HG03039 (cell line): ENCODE measurements around the gene RDX.

Experiments used
- ATAC-seq: cut with Tn5 transposase; IDR thresholded peaks from one replicate; pipeline ENCODE4 v1.9.1; 2021; ENCODE audit warnings: mild to moderate bottlenecking, moderate library complexity; ENCODE audit not compliant: unreplicated experiment

RDX gene

DNA sequence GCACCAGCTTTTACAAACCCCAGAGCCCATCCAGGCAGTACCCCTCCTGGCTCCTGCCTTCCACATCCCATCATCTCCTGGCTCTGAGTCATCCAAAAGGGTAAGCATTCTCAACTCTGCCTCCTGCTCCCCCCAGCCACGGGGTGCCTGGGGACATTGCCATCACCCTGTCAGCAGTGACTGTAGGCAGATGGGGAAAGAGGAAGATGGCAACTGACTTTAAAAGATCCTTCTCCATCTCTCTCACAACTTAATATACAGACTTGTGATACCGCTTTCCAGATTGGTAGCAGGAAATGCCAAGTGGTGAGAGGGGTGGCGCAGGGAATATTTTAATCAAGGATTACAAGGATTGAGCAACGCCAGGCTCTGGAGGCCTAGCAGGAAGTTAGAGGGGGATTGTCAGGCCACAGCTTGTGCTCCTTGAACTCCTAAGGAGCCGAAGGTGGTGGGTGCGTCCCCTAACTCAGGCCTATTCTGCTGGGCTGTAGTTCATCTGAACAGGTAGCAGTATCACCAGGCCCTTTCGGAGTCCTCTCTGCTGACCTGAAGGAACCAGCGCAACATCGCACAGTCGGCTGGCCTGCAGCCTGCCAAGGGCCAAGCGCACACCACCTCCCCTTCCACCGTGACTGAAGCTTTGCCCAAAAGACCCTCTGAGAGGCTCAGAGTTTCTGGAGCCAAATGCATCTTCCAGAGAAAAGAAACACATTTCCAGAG, 119.9 kb downstream of the RDX start:
- no peak for ATAC-seq

DNA sequence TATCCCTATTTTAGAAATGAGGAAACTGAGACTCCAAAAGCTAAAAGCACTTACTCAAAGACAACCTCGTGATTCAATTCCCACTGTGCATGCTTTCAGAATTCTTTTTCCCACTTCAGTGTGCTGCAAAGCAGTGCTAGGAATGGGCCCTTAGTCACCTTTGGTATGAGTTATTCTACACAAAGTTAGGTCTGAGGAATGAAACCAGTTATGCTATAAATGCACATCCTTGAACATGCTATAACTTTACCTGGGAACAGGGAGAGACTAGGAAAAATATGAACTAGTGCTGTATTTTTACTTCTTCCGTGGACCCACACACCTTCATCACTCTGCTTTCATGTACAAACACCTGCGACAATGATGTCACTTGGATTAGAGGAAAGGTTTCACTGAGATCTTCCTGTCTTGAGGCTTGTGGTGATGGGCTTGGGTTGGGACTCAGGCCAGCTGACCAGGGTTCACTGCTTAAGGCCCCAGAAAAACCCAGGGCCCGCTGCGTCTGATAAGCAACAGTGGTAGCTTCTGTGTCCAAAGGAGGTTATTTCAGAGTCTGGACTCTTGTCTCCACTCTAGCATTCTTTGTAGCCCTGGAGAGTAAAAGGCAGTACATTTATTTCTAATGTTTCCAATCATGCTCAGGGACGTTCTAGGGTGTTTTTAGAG, 121.6 kb downstream of the RDX start:
- ATAC-seq, result no peak

DNA sequence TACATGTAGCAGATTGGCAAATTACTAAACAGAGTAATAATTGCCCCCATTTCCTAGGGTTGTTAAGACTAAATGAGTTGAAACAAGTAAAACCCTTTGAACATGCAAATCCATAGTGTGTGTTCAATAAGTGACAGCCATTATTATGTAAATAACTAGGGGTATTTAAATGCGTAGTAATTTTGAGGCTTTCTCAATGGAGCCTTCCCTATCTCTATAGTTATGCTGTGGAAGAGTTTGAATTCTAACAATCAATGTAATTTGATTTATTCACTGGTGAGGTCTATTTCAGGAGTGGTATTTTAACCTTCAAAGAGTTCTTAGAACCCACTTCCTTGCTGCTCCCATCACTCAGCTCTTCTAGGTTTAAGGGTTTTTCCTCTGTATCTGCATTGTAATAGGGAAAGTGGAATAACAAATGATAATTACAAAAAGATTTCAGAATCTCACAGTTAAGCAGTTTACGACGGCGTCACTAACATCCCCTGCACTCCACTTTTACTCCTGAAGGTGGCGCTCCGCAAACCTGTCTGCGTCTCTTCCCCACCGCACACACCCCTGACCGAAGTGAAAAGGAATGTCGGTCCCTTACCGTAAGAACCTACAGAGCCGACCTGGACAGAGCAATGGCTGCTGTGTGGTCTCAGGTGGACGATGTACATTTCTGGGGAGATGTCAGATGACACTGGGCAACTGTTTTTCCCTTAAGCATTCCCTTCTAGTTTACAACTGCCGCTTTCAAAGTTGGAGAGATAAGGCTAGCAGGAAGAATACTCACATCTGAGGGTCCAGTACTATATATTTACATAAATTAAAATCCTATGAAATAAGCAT, 122.4 kb downstream of the RDX start:
- ATAC-seq, result peak; percentile 42

DNA sequence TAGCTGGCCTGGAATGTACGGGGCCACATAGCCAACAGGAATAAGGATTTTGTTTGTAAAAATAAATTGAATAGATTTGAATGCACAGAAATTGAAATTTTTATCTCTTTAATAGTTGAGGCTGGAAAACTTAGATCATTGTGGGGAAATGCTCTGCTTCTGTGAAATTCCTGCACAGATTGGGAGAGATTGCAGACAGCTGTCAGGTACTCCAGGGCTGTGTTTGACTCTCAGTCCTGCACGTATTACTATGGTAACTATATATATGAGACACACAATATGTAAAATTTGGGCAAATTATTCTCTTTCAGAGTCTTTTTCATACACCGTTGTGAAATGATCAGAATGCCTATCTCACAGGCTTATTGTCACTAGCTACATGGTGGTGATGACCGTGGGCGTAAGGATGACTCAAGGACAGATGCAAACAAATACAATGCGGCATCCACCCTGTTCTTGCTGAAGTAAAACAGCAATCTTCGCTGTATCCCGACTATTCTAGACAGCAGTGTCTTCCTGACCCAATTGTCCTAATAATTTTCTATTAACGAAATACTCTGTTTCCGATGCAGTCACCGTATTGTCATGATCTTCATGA, 123.8 kb downstream of the RDX start:
- no peak for ATAC-seq

DNA sequence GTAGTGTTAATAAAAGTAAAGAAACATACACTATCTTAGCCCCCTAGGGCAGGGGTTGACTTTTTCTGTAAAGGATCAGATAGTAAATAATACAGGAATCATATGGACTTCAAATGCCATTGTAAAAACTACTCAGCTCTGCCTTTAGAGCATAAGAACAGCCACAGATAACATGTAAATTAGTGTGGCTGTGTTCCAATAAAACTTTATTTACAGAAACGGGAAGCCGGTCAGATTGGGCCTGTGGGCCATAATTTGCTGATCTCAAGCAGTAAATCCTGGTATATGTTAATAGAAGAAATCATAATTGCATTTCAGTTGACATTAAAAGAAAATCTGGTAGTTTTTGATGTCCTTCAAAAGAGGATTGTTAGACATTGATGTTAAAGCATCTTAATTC, 126.7 kb downstream of the RDX start:
- no peak for ATAC-seq

DNA sequence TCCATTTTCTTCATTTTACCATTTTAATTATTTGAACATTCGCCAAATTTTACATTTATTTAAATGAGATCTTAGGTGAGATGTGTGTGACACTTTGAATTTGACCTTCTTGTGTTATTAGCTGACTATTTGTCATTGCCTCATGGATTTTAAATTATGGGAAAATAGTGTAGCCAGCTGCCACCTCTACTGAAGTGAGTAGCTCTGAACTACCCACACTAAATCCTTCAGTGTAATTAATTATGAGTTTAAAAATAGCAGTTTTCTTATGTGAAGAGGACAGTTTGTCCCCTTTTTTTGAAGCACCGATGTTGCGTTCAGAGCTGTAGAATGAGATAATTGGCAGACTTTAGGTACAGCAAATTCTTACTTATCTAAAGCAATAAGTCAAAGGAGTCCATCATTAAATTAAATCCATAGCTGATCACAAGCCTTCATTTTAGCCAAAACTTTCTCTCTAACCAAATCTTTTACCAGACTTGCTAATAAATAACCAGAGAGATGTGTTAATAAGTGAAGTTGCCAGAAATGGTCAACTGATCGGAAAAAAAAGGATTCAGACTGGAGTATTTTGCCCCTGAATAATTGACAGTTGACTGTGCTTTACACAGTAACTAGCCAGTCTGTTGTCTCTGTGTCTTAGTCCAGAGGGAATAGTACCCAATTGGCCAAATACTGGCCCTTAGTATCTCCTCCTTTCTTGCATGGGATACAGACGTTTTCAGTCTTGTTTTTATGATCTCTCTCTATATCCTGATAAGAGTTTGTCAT, 128.2 kb downstream of the RDX start:
- ATAC-seq, result no peak

DNA sequence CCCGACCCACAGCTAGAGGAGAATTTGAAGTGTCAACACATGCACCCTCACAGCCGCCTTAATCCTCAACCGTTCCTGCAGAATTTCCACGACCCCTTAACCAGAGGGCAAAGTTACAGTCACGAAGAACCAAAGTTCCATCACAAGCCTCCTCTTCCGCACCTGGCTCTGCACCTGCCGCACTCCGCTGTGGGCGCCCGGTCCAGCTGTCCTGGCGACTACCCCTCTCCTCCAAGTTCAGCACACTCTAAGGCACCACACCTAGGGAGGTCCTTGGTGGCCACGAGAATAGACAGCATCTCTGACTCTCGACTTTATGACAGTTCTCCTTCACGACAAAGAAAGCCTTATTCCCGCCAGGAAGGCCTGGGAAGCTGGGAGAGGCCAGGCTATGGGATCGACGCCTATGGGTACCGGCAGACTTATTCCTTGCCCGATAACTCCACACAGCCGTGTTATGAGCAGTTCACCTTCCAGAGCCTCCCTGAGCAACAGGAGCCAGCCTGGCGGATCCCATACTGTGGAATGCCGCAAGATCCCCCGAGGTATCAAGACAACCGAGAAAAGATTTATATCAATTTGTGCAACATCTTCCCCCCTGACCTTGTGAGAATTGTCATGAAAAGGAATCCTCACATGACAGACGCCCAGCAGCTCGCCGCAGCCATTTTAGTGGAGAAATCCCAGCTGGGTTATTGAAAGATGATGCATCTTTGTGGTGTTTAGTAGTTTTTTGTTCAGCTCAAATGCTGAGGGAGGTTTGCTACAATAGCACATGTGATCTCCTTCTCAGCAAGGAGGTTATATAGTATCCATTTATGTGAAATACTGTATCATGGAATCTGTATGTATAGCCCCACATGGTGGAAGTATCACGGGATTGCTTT, 131.1 kb downstream of the RDX start:
- ATAC-seq, result no peak

DNA sequence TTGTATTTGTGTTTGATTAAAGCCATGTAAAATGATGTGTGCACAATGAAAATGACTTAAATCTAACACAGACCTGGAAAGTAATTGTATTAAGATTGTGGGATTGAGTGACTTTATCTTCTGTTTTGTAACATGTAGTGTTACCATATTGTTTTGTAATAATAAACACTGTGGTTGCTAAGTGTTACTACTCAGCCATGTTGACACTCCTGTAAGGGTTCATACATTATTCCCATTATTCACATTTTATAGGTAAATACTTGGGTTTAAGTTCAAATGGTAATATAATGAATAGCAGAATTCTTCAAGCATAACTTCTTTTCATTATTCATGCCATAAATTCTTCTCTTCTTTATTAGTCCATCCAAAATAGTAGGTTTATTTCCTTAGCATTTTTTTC, 134.2 kb downstream of the RDX start:
- ATAC-seq, result no peak

DNA sequence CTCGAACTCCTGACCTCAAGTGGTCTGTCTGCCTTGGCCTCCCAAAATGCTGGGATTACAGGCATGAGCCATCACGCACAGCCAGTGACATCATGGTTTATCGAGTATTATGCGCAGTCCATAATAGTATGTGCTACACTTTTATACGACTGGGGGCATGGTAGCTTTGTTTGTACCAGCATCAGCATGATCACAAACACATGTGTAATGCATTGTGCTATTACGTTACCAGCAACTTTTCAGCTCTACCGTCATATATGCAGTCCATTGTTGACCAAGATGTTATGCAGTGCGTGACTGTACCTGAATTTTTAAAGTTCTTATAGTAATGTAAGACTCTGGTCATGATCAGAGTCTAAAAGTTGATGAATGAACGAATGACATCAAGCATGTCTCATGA, 135.4 kb downstream of the RDX start:
- ATAC-seq, result no peak

DNA sequence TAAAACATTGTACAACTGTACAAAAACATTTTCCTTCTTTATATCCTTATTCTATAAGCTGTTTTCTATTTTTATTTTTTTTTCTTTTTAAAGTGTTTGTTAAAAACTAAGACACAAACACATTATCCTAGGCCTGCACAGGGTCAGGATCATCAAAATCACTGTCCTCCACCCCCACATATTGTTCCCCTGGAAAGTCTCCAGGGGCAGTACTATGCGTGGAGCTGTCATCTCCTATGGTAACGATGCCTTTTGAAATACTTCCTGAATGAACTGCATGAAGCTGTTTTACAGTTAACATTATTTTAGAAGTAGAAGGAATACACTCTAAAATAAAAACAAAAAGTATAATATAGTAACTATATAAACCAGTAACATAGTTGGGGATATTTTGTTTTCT, 136.0 kb downstream of the RDX start:
- ATAC-seq, result no peak

DNA sequence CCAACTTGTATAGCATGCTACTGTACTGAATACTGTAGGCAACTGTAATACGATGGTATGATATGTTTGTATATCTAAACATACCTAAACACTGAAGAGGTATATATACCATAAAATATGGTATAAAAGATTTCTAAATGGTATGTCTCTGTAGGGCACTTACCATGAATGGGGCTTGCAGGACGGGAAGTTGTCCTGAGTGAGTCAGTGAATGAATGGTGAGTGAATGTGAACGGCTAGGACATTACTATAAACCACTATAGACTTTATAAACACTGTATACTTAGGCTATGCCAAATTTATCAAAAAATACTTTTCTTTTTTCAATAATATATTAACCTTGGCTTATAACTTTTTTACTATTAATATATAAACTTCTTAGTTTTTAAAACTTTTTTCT, 136.4 kb downstream of the RDX start:
- ATAC-seq, result no peak

DNA sequence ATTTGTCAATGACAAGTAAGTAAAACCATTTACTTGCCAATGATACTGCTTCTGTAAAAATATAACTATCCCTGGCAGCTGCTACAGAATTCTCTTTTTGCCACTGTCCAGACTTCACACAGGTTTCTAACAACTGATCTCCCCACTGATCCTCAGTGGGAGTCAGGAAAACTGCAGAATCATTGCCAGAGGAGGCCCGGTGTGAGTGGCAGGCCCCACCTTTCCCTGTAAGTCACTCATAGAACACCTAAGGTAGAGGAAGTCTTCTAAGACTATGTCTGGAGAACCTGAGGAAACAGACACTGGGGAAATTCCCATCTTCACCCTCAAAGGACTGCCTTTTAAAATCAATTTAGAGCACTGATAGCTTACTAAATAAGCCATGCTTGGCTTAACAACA, 136.9 kb downstream of the RDX start:
- no peak for ATAC-seq

DNA sequence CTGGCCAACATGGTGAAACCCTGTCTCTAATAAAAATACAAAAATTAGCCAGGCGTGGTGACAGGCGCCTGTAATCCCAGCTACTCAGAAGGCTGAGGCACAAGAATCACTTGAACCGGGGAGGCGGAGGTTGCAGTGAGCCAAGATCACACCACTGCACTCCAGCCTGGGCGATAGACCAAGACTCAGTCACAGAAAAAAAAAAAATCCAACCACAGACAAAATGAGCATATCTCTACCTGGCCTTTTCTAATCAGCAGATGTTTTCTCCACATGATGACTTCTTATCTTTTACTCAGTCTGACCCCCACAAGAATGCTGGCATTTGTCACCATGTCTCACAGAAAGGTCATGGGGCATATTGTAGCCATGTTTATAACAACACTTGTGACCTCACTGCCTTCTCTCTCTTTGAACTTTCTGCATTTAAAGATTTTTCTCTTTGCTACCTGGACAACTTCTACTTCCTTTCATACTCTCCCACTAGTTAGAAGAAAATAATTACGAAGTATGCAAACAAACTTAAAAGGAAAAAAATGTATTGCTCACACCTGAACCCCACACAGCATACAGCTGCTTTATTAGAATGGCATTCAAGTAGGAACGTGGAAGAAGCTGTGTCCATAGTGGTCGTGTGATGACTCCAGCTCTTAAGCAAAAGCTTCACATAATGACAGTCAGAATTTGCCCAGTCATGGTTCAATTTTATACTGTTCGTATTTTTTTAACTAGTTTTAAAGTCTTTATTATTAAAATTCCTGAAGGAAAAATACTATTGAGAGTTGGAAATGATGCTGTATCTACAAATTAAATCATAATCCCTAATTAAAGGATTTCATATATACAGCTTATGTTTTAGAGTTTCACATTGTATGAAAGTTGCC, 137.9 kb downstream of the RDX start:
- ATAC-seq, result no peak

DNA sequence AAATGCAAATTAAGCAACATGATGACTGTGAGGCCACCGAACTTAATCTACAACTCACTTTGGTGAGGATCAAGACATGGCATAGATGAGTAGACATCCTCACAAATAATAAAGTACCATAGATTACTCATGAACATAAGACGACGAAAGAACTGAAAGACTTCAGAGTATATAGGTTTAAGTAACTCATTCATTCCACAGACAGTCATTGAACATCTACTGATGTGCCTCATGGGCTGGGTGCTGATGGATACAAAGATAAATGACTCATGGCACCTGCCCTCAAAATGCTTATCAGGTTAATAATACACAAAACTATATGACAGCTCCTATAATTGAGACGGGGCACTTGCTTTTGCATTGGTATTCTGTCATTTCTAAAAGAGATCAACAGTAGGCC, 139.9 kb downstream of the RDX start:
- ATAC-seq, result no peak

DNA sequence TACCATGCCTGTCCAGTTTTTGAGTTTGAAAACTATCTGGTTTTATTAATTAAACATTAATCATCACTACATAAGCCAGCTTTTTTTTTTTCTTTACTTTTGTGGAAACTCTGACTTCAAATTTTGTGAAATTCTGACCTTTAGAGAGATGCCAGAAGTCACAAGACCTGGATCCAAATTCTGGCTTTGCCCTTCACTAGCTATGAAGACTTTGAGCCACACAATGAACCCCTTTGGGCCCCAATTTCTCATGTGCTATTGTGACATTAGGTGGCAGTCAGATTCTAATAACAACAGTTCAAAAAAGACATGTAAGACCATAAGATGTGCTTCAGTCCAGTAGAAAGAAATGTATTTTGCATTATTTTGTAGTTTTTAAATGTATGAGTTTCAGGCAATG, 142.9 kb downstream of the RDX start:
- no peak for ATAC-seq

DNA sequence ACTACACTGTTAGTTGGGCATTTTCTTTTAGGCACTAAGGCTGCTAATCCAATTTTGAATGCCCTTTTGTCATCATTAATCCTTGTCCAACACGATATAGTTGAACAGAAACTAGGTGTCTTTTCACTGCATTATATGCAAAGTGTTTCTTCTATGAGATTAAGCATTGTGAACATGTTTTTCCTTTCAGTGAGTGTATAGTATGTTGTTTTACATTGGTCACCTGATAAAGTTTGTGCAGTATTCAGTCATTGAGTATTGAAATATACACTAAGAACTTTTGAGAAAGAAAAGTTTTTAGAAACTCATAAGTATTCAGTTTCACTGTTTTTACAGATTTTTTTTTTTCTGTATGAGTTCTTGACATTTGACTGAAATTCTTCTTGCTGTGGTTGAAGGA, 144.2 kb downstream of the RDX start:
- no peak for ATAC-seq

DNA sequence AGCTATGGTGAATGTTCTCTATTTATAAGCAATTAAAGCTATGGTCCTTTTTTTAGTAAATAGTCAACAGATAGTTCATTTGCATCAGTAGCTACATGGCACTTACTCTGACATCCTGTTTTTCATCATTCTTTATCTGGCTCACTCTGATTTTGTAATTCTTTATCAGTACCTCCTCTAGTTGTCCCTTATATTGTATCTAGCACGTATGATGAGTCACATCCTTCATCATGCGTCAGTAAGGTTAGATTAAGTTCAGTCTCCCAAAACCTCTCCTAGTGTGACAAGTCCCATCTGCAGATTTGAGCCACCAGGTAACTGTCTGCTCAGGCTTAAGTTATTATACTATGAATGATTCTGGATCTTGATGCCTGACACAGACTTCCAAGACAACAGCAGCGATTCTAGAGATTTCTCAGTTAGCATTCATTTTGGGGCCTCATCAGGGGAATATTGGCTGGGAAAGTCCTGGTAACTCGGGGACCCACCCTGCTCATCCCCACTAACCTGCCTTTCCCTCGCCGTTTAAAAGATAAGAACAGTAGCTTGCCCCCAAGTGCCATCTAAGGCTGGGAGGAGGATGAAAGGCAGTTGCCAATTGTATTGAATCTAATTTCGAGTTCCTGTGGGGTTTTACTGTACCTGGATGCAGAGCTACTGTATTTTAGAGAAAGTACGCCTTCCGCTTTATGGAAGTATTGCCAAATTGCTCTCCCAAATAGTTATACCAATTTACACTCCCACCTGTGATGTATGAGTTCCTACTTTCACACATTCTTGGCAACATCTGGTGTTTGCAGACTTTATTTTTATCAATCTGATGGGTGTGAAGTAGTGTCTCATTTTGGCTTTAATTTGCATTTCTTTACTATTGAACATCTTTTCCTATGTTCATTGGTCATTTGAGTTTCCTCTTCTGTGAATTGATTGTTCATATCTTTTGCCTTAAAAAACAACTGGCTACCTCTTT, 147.4 kb downstream of the RDX start:
- no peak for ATAC-seq
